GM18519 (cell line): ENCODE data around the gene DNAJC3.
"Not testable (repeated sequence)": the region's sequence is repeated elsewhere in the genome, so short reads cannot be mapped to it uniquely, and the experiment has no call there.

Experiments
- ATAC-seq: cut with Tn5 transposase; IDR thresholded peaks from one replicate; pipeline ENCODE4 v1.9.1; 2021; ENCODE audit warnings: mild to moderate bottlenecking, moderate library complexity; ENCODE audit not compliant: unreplicated experiment, low FRiP score

DNAJC3 gene

DNA sequence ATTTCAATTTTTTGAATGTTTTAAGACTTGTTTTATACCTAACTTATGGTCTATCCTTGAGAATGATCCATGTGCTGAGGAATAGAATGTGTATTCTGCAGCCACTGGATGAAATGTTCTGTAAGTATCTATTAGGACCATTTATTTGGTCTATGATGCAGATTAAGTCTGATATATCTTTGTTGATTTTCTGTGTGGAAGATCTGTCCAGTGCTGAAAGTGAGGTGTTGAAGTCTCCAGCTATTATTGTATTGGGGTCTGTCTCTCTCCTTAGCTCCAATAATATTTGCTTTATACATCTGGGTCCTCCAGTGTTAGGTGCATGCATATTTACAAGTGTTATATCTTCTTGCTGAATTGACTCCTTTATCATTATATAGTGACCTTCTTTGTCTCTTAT lies 9.7 kb upstream of the DNAJC3 start:
- not testable (repeated sequence) for ATAC-seq

DNA sequence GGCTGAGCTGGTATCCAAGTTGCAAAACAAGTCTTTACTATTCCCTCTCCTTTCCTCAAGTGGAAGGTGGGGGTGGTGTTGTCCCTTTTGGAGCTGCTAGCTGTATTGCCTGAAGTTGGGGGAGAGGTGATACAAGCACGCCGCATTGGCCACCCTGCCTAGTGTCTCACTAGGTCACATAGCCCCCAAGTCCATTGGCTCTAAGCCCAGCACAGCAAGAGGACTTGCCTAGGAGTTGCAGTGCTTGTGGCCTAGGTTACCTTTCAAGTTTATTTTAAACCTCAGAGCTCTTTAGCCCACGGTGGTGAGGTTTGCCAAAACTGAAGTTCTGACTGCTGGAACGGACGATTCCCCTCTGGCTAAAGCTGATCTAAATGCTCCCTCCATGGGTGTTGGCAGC lies 5.3 kb upstream of the DNAJC3 start:
- ATAC-seq = no peak

DNA sequence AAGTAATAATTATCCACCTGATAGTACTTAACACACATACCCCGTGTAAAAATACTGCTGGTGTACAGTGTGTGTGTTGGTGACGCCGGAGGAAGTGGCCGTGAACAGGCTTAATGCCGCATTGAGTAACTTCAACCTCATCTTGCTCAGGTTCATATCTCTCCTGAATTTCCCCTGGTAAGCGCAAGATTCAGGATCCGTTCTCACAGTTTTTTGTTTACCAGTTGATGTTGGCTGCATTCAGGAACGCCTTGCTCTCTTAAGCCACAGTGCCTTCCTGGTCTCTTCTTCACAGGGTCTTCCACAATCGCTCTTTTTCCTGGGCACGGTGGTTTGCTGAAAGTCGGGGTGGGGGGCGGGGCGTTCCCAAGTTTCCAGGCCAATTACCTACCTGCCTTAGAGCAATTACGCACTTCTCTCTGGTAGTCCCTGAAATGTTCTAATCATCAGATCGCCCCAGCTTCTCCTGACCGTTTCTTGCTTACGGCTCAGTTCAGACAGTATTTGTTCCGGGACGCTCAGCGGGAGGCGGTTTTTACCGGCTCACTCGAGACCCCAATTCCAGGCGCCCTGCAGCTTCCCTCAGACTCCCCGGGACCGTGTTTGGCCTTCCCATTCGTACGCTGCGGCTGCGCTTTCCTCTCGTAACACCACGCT lies 706 bp upstream of the DNAJC3 start:
- ATAC-seq = no peak

DNA sequence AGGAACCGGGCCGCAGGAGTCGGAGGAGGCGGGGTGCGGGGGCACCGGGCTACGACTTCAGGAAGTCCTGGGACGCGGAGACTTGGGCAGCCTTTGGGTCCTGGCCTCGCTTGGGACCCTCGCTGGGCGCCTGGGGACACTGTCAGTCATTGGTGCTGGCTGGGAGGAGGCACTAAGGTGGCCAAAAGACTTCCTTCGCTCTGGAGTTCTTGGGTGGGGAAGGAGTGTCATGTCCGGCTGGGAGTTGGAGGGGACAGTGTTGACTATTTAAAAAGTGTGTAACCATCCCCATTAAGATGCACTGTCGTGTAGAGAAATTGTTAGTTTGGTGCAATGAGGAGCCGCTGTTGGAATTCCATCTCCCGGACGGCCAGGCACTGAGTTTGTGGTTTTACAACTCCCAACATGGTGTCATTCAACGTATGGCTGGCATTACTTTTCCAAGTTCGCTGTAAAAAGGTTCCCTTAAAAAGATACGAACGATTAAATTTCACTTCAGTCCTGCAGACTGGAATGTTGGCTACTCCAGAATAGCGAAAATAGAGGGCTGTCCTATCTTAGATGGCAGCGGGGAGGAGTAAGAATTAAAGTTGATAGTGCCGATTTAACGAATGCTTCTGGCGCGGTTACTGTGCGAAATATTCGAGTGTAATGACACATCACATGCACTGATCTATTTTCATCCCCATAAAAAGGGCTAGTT lies 776 bp downstream of the DNAJC3 start:
- ATAC-seq = no peak

DNA sequence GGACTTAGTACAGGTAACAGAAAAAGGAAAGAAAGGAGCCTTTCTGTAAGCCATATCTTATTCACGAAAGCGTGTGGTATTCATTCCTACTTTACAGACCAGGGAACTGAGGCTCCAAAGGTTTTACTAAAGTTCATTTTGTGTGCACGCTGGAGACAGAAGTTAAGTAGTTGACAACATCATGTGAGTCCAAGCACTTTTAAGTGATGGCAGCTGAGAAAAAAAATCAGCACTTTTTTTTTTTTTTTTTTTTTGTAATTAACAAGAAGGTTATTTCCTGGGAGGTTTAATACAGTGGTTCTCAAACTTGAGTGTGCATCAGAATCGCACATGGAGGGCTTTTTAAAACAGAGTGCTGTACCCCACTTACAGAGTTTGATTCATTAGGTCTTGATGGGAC lies 2.0 kb downstream of the DNAJC3 start:
- no peak for ATAC-seq

DNA sequence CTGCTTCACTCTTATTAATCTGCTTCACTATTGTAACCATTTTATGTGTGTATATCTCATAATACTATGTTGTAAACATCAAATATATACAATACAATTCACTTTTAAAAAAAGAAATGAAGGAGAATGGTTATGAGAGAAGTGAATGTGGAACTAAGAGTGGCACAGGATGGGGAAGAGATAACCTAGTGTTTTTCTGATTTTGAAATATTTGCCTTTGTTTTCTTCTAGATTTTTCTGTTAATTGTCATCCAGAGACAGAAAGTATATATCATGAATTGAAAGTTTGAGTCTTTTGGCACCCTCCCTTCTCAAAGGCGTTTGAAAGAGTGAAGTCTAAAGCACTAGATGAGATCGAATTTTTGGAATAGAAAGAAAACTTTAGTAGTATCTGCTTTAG lies 2.8 kb downstream of the DNAJC3 start:
- ATAC-seq = no peak

DNA sequence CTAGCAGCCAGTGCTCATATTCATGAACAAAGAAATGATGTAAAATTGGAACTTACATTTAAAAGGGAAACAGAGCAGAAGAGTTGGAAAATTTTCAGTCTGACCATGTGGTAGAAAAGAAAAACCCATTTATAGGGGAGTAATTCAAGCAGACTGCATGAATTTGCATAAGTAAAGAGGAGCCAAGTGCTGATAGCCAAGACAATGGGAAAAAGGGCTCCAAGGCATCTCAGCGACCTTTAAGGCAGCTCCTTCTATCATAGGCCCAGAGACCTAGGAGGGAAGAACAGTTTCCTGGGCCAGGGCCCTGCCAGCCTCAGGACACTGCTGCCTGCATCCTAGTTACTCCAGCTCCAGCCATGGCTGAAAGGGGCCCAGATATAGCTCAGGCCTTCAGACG lies 7.5 kb downstream of the DNAJC3 start:
- no peak for ATAC-seq

DNA sequence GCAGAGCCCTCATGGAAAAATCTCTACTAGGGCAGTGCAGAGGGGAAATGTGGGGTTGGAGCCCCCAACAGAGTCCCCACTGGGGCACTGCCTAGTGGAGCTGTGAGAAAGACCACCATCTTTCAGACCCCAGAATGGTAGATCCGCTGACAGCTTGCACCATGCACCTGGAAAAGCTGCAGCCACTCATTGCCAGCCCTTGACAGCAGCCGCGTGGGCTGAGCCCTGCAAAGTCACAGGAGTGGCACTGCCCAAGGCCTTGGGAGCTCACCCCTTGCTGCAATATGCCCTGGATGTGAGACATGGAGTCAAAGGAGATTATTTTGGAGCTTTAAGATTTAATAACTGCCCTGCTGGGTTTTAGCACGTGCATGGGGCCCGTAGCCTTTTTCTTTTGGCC lies 8.0 kb downstream of the DNAJC3 start:
- not testable (repeated sequence) for ATAC-seq

DNA sequence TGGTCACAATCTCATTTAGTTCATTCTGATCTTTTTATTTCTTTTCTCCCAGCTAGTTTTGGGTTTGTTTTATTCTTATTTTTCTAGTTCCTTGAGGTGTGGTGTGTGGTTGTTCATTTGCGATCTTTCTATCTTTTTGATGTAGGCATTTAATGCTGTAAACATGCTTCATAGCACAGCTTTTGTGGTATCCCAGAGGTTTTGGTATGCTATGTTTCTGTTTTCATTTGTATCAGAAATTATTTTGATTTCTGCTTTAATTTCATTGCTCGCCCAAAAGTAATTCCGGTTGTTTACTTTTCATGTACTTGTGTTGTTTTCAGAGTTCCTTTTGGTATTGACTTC lies 12.6 kb downstream of the DNAJC3 start:
- ATAC-seq = no peak

DNA sequence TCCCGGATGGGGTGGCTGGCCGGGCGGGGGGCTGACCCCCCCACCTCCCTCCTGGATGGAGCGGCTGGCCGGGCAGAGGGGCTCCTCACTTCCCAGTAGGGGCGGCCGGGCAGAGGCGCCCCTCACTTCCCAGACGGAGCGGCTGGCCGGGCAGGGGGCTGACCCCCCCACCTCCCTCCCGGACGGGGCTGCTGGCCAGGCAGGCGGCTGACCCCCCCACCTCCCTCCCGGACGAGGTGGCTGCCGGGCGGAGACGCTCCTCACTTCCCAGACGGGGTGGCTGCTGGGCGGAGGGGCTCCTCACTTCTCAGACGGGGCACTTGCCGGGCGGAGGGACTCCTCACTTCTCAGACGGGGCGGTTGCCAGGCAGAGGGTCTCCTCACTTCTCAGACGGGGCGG lies 14.0 kb downstream of the DNAJC3 start:
- not testable (repeated sequence) for ATAC-seq

DNA sequence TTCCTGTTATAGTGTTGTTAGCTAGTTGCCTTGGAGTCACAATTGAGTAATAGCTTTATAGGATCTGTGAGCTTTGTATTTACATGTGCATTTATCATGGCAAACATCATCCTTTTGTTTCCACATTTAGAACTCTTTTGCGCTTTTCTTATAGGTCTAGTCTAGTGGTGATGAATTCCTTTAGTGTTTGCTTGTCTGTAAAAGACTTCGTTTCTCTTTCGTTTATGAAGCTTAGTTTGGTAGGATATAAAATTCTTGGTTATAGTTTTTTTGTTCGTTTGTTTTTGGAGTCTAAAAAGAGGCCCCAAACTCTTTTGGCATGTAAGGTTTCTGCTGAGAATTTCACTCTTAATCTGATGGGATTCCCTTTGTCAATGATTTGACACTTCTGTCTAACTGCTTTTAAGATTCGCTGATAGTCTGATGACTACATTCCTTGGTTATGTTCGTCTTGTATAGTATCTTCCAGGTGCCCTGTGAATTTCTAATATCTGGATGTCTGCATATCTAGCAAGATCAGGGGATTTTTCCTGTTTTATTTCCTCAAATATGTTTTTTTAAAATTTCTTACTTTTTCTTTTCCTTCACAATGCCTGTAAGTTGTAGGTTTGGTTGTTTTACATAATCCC lies 20.2 kb downstream of the DNAJC3 start:
- ATAC-seq = no peak

DNA sequence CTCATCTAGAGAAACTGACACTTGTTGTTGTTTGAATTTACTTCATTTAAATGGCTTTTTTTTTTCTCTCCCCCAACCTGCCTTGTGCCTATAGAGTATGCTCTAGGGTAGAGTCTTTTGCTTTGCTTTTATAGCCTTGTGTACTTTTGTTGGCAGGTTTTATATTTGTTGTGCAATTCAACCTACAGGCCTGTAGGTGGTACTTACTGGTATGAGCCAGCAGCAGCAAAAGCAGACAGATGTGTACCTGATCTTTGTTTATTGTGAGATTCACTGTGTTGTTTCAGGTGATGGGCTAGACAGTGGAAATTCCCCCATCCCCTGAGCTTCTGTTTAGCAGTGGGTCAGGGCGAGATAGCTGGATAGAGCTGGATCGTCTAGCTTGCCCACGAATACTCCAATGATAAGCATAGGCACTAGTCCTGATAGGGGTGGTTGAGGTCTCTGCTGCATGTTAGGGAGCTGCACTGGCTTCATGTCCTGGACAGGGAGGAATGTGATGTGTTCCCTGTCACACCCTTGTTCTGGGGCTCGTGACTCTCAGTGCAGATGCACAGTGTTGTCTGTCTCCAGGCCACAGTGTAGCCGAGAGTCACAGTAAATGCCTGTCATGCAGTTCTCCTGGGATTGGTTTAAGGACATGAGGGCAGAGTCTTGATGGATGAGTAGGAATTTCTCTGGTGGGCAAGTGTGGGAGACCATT lies 21.3 kb downstream of the DNAJC3 start:
- ATAC-seq = peak; percentile 61

DNA sequence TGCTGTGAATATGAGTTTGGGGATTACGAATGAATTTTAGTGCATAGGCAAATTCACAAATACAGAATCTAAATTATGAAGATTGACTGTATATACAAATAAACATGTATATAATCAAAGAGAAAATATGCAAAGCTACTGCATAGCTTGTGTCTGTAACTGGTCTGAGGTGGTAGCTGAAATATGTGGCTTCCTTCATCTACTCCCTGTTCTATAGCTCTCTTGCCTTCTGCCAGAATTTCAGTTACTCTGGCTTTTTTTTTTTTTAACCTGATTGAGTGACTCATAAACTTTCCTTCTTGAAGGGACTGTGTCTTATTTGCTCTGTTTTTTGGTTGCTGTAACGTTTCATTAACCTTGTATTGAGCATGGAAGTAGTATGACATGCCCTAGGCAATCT lies 26.6 kb downstream of the DNAJC3 start:
- no peak for ATAC-seq

DNA sequence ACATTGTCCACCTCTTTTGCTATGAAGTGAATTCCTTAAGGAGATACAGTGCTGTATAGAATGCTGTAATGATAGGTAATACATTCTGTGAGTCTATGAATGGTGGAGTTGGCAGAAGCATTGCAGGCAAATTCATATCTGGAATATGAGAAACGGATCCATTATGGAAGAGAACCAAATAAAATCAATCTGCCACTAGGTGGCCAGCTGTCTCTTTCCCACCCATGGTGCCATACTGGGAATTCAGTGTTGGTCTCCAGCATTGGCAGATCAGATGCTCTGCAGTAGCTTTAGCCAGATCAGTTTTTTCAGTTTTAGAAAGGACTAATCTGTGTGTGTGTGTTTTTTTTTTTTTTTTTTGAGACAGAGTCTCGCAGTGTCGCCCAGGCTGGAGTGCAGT lies 27.6 kb downstream of the DNAJC3 start:
- ATAC-seq = no peak

DNA sequence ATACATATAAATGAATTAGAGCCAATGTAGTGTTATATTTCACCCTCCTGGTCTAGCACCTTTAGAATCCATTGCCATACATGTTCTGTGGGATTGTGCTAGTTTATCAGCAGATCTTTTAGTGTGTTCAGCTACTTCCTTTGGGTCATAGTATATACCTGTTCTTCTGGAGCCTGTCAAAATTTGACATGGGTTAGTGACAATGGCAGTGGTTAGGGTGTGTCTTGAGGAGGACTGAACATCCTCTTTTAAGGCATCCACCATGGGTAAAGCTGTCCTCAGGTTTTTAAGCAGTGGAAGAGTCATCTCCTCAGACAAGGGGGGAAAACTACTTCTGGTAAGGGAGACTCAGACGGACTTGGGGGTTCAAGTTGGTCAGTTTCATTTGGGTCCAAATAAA lies 29.4 kb downstream of the DNAJC3 start:
- ATAC-seq = no peak

DNA sequence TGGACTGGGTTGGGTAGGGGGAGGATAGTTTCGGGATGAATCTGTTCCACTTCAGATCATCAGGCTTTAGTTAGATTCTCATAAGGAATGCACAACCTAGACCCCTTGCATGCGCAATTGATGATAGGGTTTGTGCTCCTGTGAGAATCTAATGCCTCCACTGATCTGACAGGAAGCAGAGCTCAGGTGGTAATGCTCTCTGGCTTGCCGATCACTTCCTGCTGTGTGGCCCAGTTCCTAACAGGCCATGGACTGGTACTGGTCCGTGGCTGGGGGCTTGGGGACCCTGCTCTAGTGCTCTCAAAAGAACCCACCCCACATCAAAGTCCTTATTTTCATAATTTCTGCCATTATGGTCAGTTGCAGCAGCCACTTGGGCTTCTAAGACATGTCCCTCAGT lies 30.1 kb downstream of the DNAJC3 start:
- no peak for ATAC-seq

DNA sequence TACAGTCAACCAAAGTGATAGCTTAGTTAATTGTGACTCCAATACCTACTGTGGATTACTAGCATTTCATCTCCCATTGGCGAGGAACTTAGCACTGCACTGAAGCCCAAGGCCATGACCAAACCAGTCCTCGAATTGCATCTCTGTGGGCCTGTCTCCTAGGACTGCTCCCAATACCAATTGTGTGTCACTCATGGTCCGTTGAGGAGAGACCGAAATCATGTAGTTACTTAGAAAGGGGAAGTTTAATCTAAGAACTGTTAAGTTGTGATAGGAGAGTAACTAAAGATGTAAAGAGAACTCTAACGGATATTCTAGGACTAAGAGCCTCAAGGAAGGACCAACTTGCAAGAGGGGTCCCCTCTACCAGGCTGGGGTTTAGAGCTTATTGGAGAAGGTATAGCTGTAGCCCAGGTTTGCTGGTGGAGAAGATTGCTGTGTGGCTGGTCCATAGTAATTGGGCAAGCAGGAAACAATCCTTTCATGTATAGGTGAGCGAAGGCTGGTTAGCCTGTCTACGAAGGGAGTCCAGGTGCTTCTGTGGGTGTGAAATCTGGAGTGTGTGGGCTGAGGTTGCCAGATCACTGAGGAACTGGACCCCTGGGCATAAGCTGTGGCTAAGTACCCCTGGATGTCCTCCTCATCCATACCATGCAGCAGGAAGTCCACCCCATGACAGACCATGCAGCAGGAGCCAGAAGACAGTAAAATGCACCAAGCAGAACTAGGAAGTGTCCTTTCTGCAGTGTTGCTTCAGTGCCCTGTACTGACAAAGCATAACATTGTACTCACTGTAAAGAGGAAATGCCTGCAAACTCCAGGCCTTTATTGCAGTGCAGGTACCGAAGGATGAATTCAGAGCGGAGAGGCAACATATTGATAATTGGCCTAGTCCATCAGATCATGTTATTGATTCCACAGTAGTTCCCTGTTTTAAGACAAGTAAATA lies 30.8 kb downstream of the DNAJC3 start:
- no peak for ATAC-seq

DNA sequence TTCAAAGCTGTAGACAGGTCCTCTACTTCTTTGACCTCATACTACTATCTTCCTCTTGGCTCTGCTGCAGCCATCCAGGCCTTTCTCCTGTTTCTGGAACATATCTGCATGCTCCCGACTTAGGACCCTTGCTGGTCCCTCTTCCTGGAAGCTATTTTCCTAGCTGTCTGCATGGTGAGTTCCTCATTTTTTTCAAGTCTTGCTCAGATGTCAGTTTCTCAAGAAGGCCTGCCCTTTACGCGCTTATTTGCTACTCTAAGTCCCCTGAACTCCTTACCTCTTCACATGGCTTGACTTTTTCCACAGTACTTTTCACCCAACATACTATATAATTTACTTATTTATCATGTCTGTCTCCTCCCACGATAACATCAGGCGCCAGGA lies 31.4 kb downstream of the DNAJC3 start:
- no peak for ATAC-seq

DNA sequence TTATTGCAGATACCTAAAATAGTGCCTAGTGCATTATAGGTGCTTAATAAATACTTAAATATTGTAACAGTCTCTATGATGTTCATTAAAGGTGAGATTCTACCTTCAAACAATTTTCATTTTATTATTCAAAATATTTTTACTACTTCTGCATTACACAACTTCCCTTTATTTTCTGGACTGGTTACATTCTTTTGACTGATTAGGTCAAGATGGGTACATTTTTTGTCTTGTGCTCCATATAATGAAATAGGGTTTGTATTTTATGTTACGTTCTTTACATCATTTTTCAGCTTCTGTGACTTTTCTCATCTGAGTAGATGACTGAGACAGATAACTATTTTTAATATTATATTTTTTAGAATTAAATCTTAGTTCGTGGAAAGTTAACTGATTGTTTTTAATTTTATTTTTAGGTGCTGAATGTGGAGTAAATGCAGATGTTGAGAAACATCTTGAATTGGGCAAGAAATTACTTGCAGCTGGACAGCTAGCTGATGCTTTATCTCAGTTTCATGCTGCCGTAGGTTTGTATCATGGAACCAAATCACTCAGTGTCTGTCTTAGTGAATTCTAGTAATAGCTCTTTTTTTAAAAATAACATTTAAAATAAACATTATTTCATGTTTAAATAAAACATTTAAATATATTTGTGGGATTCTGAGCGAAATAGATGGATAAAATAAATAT lies 32.0 kb downstream of the DNAJC3 start:
- ATAC-seq = no peak

DNA sequence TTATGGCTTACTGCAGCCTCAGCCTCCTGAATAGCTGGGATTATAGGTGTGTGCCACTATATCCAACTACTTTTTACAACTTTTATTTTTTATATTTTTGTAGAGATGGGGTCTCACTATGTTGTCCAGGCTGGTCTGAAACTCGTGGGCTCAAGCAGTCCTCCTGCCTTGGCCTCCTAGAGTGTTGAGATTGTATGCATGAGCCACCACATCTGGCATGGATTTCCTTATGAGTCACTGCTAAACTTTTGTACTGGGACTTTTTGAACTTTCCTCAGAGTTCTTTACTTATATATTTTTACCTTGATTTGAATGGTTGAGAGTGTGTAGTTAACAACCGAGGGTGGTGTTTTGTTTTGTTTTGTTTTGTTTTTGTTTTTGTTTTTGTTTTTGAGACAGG lies 33.4 kb downstream of the DNAJC3 start:
- no peak for ATAC-seq
